HG03460 (cell line): ENCODE data around the gene ECEL1.

Experiments
- ATAC-seq: cut with Tn5 transposase; IDR thresholded peaks from one replicate; pipeline ENCODE4 v1.9.1; 2021; ENCODE audit not compliant: unreplicated experiment

ECEL1 gene

DNA sequence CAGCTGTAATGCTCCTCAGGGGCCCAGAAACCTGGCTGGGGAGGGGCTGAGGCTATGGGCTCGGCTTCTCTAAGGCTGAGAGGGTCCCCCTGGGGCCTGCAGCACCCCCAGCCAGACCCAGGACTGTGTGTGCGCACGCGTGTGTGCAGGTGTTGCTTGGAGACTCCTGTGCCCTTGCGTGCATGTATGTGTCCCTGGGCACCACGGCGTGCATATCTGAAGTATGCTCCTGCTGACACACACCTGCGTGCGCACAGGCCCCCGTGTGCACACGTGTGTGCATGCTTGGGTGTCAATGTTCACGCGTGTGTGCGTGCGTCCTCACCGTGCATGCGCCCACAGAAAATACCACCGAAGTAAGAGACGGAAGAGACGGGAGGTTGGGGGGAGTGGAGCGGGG lies 14.9 kb upstream of the ECEL1 start:
- no peak for ATAC-seq

DNA sequence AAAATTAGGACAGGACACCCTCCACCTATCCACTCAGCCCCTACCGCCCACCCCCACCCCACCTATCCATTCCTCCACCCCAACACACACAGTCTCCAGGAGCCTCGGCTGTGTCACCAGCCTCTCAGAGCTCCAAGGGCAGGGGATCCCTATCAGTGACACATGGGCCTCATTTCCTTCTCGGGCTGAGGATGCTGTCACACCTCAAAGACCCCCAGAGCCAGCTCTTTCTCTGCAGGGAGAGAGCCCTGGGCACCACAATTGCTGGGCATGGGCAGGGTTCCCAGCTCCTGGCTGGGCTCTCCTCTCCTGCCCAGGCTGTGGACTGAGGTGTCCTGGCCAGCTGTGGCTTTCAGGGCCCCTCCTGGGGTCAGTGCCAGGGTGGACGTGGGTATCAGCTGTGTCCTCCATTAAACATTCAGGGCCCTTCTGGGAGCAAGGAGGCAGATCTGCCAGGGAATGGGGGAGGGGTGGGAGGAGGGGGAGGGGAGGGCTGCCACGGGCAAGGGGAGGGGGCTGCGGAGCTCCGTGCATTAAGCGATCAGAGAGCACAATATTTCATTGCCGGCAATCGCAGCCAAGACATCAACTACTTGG lies 14.3 kb upstream of the ECEL1 start:
- ATAC-seq = no peak

DNA sequence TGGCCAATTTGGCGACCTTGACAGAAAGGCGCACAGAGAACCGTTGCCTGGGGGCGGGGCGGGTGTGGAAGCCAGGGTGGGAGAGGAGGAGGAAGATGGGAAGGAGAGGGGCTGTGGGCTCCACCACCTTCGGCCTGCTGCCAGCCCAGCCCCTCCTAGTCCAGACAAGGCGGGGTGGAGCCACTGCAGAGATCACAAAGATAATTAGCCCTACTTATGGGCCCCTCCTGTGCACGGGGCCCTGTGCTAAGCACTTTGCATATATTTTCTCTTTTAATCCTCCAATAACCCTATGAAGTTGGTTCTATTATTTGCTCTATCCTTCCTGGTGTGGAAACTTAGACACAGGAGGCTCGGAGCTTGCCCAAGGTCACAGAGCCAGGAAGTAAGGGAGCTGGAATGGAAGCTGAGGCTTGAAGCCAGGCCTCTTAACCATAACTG lies 13.7 kb upstream of the ECEL1 start:
- no peak for ATAC-seq

DNA sequence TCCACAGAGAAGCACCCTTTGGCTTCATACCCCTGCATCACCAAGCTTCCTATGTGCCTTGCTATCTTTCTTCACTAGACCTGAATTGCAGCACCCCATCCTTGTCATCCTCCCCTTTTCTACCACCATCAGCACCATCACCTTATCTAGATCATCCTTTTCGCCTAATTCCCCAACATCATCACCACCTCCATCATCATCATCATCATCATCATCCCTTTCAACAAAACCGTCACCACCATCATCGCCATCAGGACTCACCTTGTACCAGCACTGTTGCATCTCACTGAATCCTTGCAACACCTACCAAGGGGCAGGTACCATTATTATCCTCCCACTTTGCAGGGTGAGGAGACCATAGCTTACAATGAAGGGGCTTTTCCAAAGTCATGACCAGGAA lies 10.8 kb upstream of the ECEL1 start:
- ATAC-seq = no peak

- no peak for ATAC-seq
Observed at GRCh38 chr2:232497348-232497747, 9.7 kb upstream of the ECEL1 start.

GRCh38 chr2:232496501-232497270 lies 9.1 kb upstream of the ECEL1 start:
- ATAC-seq = no peak

GRCh38 chr2:232495292-232495691 lies 7.7 kb upstream of the ECEL1 start:
- no peak for ATAC-seq

- no peak for ATAC-seq
Observed at GRCh38 chr2:232494542-232494941, 6.9 kb upstream of the ECEL1 start.

- no peak for ATAC-seq
Observed at GRCh38 chr2:232493701-232494474, 6.3 kb upstream of the ECEL1 start.

DNA sequence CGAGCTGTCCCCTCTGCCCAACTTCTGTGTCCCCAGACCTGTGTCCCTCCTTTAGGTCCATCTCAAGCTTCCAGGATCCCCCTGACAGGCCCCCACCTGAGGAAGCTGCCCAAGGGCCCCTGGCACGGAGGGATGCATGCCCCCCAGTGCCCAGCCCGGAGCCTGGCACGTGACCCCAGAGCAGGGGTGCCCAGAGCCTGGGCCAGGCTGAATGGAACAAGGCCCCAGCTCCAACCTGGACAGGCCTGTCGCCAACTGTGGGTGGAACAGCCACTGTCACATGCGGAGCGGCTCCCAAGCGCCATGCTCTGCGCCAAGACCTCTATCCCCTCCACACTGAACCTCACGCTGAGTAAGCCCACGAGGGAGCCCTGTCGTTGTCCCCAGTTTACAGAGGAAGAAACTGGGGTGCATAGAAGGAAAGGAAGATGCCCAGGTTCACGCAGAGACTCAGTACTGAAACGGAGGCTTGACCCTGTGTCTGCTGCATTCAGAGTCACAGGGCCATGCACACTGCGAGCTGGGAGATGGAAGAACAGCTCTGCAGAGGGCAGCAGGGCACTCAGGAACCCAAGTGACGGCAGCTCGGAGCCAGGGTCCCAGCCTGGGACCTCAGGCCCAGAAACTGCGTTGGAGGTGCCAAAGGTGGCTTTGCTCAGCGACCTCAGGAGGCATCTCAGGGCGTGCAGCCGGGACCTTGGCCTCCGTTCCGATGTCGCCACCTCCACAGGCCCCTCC lies 5.5 kb upstream of the ECEL1 start:
- no peak for ATAC-seq

DNA sequence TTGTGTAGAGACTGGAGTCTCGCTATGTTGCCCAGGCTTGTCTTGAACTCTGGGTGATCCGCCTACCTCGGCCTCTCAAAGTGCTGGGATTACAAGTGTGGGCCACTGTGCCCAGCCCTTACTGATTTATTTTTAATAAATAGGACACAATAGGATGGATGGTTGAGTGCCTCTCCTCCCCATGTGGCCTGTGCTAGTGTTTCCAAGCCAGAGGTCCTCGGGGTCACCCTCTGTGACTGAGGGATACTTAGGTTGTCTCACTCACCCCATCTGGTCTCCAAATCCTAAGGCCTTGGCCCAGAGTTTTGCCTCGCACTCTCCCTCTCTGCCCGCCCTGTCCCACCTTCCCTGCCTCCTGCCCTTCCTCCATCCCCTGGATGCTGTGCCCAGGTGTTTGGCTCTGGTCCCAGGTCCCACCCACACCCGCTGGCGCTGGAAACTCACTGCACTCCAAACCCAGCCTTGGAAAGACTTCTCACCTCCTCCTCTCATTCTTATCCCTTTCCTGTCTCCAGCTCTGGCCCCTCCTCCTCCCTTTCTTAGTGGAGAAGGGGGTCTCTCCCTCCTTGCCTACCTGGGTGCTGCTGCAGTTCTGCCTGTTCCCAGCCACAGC lies 4.7 kb upstream of the ECEL1 start:
- no peak for ATAC-seq

GRCh38 chr2:232491139-232491780 lies 3.6 kb upstream of the ECEL1 start:
- no peak for ATAC-seq

GRCh38 chr2:232490221-232491138 lies 2.8 kb upstream of the ECEL1 start:
- no peak for ATAC-seq

DNA sequence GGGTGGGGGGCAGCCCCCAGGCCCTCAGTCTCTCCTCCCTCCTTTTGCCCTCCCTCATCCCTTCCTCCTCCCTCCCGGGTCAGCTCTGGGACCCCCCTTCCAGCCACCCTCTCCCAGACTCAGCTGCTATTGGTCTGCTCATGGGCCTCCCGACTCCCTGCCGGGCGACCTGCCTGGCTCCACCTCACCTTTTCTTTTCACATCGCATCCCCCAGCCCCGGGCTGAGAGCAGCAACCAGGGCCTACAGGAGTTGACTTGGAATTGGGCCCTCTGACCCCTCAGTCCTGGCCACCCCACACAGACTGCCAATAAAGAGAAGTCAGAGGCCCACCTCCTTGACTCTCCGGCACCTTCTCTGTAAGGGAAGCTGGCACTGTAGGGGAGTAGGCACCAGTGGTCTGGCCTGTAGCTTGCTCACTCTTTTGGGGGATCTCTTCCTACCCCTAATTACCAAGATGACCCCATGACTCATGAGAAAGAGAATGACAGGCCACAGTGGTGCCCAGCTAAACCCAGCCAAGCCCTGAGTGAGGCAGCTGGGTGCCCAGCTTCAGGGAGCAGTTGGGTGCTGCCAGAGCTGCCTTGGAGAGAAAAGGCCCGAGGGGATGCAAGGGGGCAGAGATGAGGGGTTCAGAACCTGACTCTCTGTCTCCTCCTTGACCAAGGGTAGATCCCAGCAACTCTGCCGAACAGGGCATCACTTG lies 2.0 kb upstream of the ECEL1 start:
- no peak for ATAC-seq

DNA sequence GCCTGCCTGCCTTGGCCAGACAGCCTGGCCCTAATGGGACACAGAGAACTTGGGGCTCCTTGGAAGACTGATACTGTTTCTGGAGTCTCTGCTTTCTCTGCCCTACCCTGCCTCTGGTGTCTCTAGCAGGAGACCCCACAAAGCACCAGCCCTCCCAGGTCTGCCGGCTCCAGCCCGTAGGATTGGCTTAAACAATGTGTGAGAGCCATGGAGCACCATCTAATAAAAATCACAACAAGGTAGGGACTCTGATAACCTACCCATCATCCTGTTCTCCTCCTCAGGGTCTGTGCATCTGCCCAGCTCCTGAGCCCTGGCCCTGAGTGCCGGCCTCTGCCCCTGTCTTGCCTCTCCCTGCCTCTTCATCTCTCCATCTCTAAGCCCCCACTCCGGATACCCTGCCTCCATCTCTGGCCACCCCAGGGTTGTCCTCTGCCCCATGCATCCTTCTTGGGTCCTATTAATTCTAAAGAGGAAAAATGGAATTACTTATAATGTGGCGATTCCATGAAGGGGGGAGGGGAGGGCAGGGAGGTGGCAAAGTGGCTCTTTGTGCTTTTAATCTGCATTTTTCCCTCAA lies 1.2 kb upstream of the ECEL1 start:
- no peak for ATAC-seq

- ATAC-seq = no peak
Observed at GRCh38 chr2:232488097-232488711, 570 bp upstream of the ECEL1 start.

GRCh38 chr2:232486558-232487384 lies 863 bp downstream of the ECEL1 start:
- ATAC-seq = no peak
